ENCODE data around the gene ATP5MK. TPM values are rescaled to one million over a fixed set of nuclear protein-coding genes. Genes with fewer than 3 reads are reported as not detected.

ATP5MK gene
- total and polyA plus RNA-seq, 9 donors, result 133 to 386 (median 193) TPM

- TF ChIP-seq CTCF (IDR thresholded peaks at IDR 0.05) (no peak), EP300 (IDR thresholded peaks at IDR 0.05) (no peak), POLR2A (IDR thresholded peaks at IDR 0.05) (no peak)
- Histone ChIP-seq H3K4me1 (ENCODE audit: insufficient read depth) (peaks cover 13% of the 10 kb centered on the region), H3K36me3 (no peaks in the 10 kb centered on the region), H3K9me3 (no peaks in the 10 kb centered on the region), H3K27ac (no peak overlapping the region), H3K27me3 (no peaks in the 10 kb centered on the region), H3K4me3 (no peak overlapping the region)
- WGBS, 3 donors, result 57 to 81% (median 73%) methylated on average over 4 of the region's 4 CpGs
- no peak for DNase-seq
- intact Hi-C loops (cut with DNase I), result no loop called here
Observed at GRCh38 chr10:103439776-103440175, 43.5 kb upstream of the ATP5MK start.

GRCh38 chr10:103433858-103434257, 37.6 kb upstream of the ATP5MK start:
- Histone ChIP-seq H3K4me3 (no peak overlapping the region), H3K36me3 (no peaks in the 10 kb centered on the region), H3K27me3 (no peaks in the 10 kb centered on the region), H3K4me1 (ENCODE audit: insufficient read depth) (peaks cover 21% of the 10 kb centered on the region), H3K9me3 (no peaks in the 10 kb centered on the region), H3K27ac (peak overlapping the region in 1 of 2 donors; percentile 66)
- intact Hi-C loops (cut with DNase I), result no loop called here
- WGBS, 3 donors, result 26 to 49% (median 35%) methylated on average over 2 of the region's 2 CpGs
- TF ChIP-seq CTCF (IDR thresholded peaks at IDR 0.05) (no peak), POLR2A (IDR thresholded peaks at IDR 0.05) (no peak), EP300 (IDR thresholded peaks at IDR 0.05) (no peak)
- peak; percentile 79 to 92 (median 91) for DNase-seq

- H3K9me3 ChIP-seq, result no peaks in the 10 kb centered on the region
- H3K4me1 ChIP-seq (ENCODE audit: insufficient read depth), result peaks cover 21% of the 10 kb centered on the region
- H3K27ac ChIP-seq, result peak overlapping the region in 1 of 2 donors; percentile 45
- intact Hi-C loops (cut with DNase I), result no loop called here
- TF ChIP-seq POLR2A (IDR thresholded peaks at IDR 0.05) (no peak), CTCF (IDR thresholded peaks at IDR 0.05) (no peak), EP300 (IDR thresholded peaks at IDR 0.05) (no peak)
- no peaks in the 10 kb centered on the region for H3K27me3 ChIP-seq
- H3K36me3 ChIP-seq, result no peaks in the 10 kb centered on the region
- no peak overlapping the region for H3K4me3 ChIP-seq
- DNase-seq, result no peak
- 9 to 30% (median 14%) methylated on average over 8 of the region's 8 CpGs for WGBS, 3 donors
Observed at GRCh38 chr10:103431902-103432301, 35.6 kb upstream of the ATP5MK start.

GRCh38 chr10:103429647-103430046, 33.4 kb upstream of the ATP5MK start:
- intact Hi-C loops (cut with DNase I), result no loop called here
- H3K36me3 ChIP-seq, result no peaks in the 10 kb centered on the region
- H3K4me3 ChIP-seq, result no peak overlapping the region
- WGBS, 3 donors, result 97 to 99% (median 97%) methylated on average over 5 of the region's 5 CpGs
- H3K27me3 ChIP-seq, result no peaks in the 10 kb centered on the region
- DNase-seq, result no peak
- peaks cover 20% of the 10 kb centered on the region for H3K4me1 ChIP-seq (ENCODE audit: insufficient read depth)
- H3K27ac ChIP-seq, result no peak overlapping the region
- TF ChIP-seq POLR2A (IDR thresholded peaks at IDR 0.05) (no peak), EP300 (IDR thresholded peaks at IDR 0.05) (no peak), CTCF (IDR thresholded peaks at IDR 0.05) (no peak)
- H3K9me3 ChIP-seq, result no peaks in the 10 kb centered on the region

Data from ovary (tissue), 9 donors.